ENCODE measurements around the gene YDJC. TPM values are rescaled to one million over a fixed set of nuclear protein-coding genes. Genes with fewer than 3 reads are reported as not detected.
"Not testable (repeated sequence)": the region's sequence is repeated elsewhere in the genome, so short reads cannot be mapped to it uniquely, and the experiment has no call there.

Gene YDJC
- total RNA-seq, 1 donor = 19.0 TPM

- no peak overlapping the region for H3K4me3 ChIP-seq (ENCODE audit: low read depth, low read length)
- no peak for TF ChIP-seq CTCF (IDR thresholded peaks at IDR 0.05; ENCODE audit: insufficient read depth, low read depth, low read length)
- no peak for DNase-seq (ENCODE audit: low read depth)
Observed at GRCh38 chr22:21582801-21583740, 46.8 kb downstream of the YDJC start.

GRCh38 chr22:21581009-21581713 is 48.7 kb downstream of the YDJC start:
- not testable (repeated sequence) for H3K4me3 ChIP-seq (ENCODE audit: low read depth, low read length); DNase-seq (ENCODE audit: low read depth)

- not testable (repeated sequence) for DNase-seq (ENCODE audit: low read depth); H3K4me3 ChIP-seq (ENCODE audit: low read depth, low read length)
Observed at GRCh38 chr22:21580623-21581007, 49.2 kb downstream of the YDJC start.

GRCh38 chr22:21579474-21579851 is 50.4 kb downstream of the YDJC start:
- DNase-seq (ENCODE audit: low read depth) = no peak
- no peak for TF ChIP-seq CTCF (IDR thresholded peaks at IDR 0.05; ENCODE audit: insufficient read depth, low read depth, low read length)
- H3K4me3 ChIP-seq (ENCODE audit: low read depth, low read length) = no peak overlapping the region

Small RNA genes within 50 kb of the gene (small RNA-seq; reads per million reads assigned to genes)
- 8.3 reads per million, percentile 88 among the genes with 10 or more reads in this experiment for gene MIR301B

Other genes starting within 250 kb of the YDJC start
- gene RIMBP3B, start 246.3 kb downstream of the YDJC start, total RNA-seq = under 0.01 and 0.32 TPM in 2 replicates
- gene HIC2, start 212.7 kb downstream of the YDJC start, total RNA-seq = 2.9 and 3.0 TPM in 2 replicates
- gene TMEM191C, start 162.6 kb downstream of the YDJC start, total RNA-seq = 0.97 and 1.7 TPM in 2 replicates
- 0.43 and 0.64 TPM in 2 replicates for gene RIMBP3C, start 78.6 kb downstream of the YDJC start, total RNA-seq
- gene UBE2L3, start 62.3 kb downstream of the YDJC start, total RNA-seq = 43.5 and 56.1 TPM in 2 replicates
- gene CCDC116, start 2.7 kb upstream of the YDJC start, total RNA-seq = 0.32 and 0.43 TPM in 2 replicates
- 22.0 and 27.7 TPM in 2 replicates for gene SDF2L1, start 12.3 kb upstream of the YDJC start, total RNA-seq
- 26.8 and 32.2 TPM in 2 replicates for gene PPIL2, start 36.0 kb upstream of the YDJC start, total RNA-seq
- under 0.01 TPM in 2 replicates for gene YPEL1, start 105.8 kb upstream of the YDJC start, total RNA-seq
- gene MAPK1, start 237.6 kb upstream of the YDJC start, total RNA-seq = 38.7 and 51.8 TPM in 2 replicates